Fibroblast of the aortic adventitia (primary cell): ENCODE measurements around the gene CDK5RAP2. TPM values are rescaled to one million over a fixed set of nuclear protein-coding genes. Genes with fewer than 3 reads are reported as not detected.

Experiments used
- DNase-seq: peaks from one replicate; pipeline ENCODE4 v3.0.0-alpha.2; 2010; ENCODE audit warnings: low read depth
- H3K4me3 ChIP-seq: 2 replicates; pipeline ENCODE4 v1.5.1; 2011; ENCODE audit warnings: low read depth, mild to moderate bottlenecking, control low read depth, low read length, moderate library complexity
- CTCF ChIP-seq: IDR thresholded peaks from 2 replicates; pipeline ENCODE4 v1.5.1; 2011; ENCODE audit warnings: mild to moderate bottlenecking, low read length, control low read depth, inconsistent platforms; ENCODE audit not compliant: insufficient read depth
- total RNA-seq: library from RNA; depleted of rRNA; stranded (reverse); fragments of >200 nt; gene quantifications from 2 replicates; pipeline ENCODE4 v1.2.3, GENCODE V29; 2012; ENCODE audit warnings: low replicate concordance

CDK5RAP2 gene
- total RNA-seq, 1 donor: 36.8 TPM

DNA sequence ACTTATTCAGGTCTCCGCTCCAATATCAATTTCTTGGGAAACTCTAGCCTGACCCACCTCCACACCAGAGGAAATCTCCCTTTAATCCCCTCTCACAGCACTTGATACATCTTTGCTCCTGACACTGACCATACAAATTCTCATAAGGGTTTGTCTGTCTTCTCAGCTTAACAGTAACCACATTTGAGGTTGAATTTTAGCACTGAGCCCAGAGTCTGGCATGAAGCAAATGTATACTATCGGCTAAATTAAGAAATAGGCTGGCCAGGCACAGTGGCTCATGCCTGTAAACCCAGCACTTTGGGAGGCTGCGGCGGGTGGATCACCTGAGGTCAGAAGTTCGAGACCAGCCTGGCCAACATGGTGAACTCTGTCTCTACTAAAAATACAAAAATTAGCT lies 9.7 kb downstream of the CDK5RAP2 start:
- TF ChIP-seq CTCF: no peak
- no peak overlapping the region for H3K4me3 ChIP-seq
- DNase-seq: no peak

DNA sequence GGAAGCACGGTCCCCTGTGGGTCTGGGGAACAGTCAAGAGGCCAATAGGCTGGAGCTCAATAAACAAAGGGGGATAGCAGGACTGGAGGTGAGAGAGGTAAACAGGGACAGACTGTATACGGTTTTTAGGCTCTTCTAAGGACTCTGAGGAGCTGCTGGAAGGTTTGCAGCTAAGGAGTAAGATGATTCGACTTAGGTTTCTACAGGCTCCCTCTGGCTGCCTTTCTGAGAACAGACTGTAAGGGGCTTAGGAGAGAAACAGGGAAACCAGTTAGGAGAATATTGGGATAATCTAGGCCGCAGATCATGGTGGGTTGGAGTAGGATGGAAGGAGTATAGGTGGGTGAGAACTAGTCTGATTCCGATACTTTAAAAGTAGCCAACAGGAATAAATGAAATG lies 10.4 kb downstream of the CDK5RAP2 start:
- no peak for TF ChIP-seq CTCF
- no peak overlapping the region for H3K4me3 ChIP-seq
- DNase-seq: no peak

- TF ChIP-seq CTCF: no peak
- H3K4me3 ChIP-seq: no peak overlapping the region
- DNase-seq: no peak
Observed at GRCh38 chr9:120568816-120569215, 11.2 kb downstream of the CDK5RAP2 start.

DNA sequence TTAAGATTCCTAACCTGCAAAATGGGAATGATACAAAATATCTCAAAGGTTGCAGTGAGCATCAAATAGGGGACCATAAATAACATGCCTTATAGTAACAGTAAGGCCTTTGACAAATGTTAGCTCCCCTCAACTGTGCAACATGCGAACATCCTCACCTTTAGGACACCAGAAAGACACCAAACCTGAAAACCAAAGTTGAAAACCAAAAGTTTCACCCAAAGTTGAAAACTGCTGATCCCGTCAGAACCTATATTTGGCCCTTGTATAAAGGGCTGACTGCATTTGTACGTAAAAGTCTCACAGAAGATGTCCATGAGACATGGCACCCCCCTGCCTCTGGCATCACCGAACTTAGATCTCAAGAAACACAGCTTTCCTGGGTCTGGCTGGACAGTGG lies 12.1 kb downstream of the CDK5RAP2 start:
- TF ChIP-seq CTCF: no peak
- DNase-seq: no peak
- H3K4me3 ChIP-seq: no peak overlapping the region

- no peak for DNase-seq
- no peak for TF ChIP-seq CTCF
Observed at GRCh38 chr9:120567081-120567480, 12.9 kb downstream of the CDK5RAP2 start.

GRCh38 chr9:120564589-120564988 lies 15.4 kb downstream of the CDK5RAP2 start:
- DNase-seq: no peak
- H3K4me3 ChIP-seq: no peak overlapping the region
- TF ChIP-seq CTCF: no peak

More at GRCh38 chr9:120567081-120567480, 12.9 kb downstream of the CDK5RAP2 start:
- no peak overlapping the region for H3K4me3 ChIP-seq

- TF ChIP-seq CTCF: no peak
- no peak overlapping the region for H3K4me3 ChIP-seq
- no peak for DNase-seq
Observed at GRCh38 chr9:120562861-120563443, 17.0 kb downstream of the CDK5RAP2 start.
